Measurements from ENCODE around the gene NOP53. TPM values are rescaled to one million over a fixed set of nuclear protein-coding genes. Genes with fewer than 3 reads are reported as not detected.

Gene NOP53
- total RNA-seq, 1 experiment from 2014 or later: 146 TPM

DNA sequence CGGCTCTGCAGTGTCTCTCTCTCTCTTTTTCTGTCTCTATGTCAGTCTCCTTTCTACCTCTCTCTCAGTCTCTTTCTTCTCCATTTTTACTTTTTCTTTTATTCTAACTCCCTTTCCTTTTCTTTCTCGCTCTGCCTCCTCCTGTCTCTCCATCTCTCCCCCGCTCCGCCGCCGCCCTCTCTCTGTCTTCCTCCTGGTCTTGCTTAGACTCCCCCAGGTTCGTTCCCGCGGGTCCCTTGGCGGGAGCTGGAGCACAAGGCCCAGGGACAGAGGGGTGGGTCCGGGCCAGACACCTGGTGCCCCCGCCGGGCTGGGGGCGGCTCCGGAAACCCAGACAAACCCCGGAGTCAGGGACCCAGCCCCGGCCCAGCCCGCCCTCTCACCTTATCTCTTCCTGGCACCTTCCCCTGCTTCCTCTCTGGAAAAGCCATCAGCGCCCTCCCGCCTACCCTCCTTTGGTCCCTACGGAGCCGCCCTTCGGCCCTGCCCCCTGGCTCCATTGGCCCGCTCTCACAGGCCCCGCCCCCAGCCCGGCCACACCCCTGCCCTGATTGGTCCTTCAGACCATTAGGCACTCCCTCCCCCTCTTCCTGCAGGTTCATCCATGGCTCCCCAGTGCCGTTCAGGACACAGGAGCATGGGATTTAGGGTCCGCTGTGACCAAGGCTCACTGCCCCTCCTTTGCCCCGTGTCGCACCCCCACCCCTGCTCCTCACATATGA lies 15.4 kb upstream of the NOP53 start:
- intact Hi-C loops (cut with micrococcal nuclease; ENCODE audit: unreplicated experiment): no loop called here
- peak; percentile 45 for DNase-seq (ENCODE audit: low spot score)
- H3K27ac ChIP-seq (ENCODE audit: low read depth, low read length, poor library complexity, severe bottlenecking): no peak overlapping the region
- no peak for TF ChIP-seq EZH2 (IDR thresholded peaks at IDR 0.05; ENCODE audit: borderline replicate concordance, low read depth, low read length, poor library complexity, severe bottlenecking)
- TF ChIP-seq, protein P1, sequence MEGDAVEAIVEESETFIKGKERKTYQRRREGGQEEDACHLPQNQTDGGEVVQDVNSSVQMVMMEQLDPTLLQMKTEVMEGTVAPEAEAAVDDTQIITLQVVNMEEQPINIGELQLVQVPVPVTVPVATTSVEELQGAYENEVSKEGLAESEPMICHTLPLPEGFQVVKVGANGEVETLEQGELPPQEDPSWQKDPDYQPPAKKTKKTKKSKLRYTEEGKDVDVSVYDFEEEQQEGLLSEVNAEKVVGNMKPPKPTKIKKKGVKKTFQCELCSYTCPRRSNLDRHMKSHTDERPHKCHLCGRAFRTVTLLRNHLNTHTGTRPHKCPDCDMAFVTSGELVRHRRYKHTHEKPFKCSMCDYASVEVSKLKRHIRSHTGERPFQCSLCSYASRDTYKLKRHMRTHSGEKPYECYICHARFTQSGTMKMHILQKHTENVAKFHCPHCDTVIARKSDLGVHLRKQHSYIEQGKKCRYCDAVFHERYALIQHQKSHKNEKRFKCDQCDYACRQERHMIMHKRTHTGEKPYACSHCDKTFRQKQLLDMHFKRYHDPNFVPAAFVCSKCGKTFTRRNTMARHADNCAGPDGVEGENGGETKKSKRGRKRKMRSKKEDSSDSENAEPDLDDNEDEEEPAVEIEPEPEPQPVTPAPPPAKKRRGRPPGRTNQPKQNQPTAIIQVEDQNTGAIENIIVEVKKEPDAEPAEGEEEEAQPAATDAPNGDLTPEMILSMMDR (conservative IDR thresholded peaks at IDR 0.05; ENCODE audit: low read depth, low read length): no peak
- no TSS peak for BruUV-seq (replicated peaks)
- ChIA-PET CTCF (no interaction called here), POLR2A (ENCODE audit: low non-redundant PET) (no interaction called here)
- H3K9me3 ChIP-seq (ENCODE audit: low read depth, low read length, poor library complexity, severe bottlenecking): no peaks in the 10 kb centered on the region
- H3K27me3 ChIP-seq (replicated peaks; ENCODE audit: insufficient read depth, low read depth, low read length, poor library complexity): no peaks in the 10 kb centered on the region
- peaks cover 9% of the 10 kb centered on the region for H3K4me1 ChIP-seq (ENCODE audit: insufficient read depth, low read length, poor library complexity, severe bottlenecking)
- no peak overlapping the region for H3K4me3 ChIP-seq (ENCODE audit: low read depth, low read length, poor library complexity, severe bottlenecking)
- no peaks in the 10 kb centered on the region for H3K36me3 ChIP-seq (ENCODE audit: insufficient read depth, low read length, poor library complexity, severe bottlenecking)

DNA sequence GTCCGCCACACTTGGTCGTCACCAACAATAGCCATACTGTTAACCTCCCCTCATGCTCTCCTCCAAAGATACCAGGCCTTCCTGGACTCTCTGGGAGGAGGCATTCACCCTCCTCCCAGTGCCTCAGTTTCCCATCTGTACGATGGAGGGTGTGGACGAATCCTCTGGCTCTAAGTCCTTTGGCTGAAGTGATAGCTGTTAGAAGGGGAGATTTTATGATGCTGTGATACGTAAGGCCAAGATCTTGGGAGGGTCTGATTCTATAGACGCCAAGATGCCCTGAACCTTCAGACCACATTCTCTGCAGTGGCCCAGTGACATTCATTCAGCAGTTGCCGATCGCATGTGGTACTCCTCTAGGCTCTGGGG lies 14.8 kb upstream of the NOP53 start:
- Histone ChIP-seq H3K4me1 (ENCODE audit: insufficient read depth, low read length, poor library complexity, severe bottlenecking) (peaks cover 9% of the 10 kb centered on the region), H3K27me3 (replicated peaks; ENCODE audit: insufficient read depth, low read depth, low read length, poor library complexity) (no peaks in the 10 kb centered on the region), H3K36me3 (ENCODE audit: insufficient read depth, low read length, poor library complexity, severe bottlenecking) (no peaks in the 10 kb centered on the region), H3K4me3 (ENCODE audit: low read depth, low read length, poor library complexity, severe bottlenecking) (no peak overlapping the region), H3K27ac (ENCODE audit: low read depth, low read length, poor library complexity, severe bottlenecking) (no peak overlapping the region), H3K9me3 (ENCODE audit: low read depth, low read length, poor library complexity, severe bottlenecking) (no peaks in the 10 kb centered on the region)
- BruUV-seq (replicated peaks): no TSS peak
- TF ChIP-seq EZH2 (IDR thresholded peaks at IDR 0.05; ENCODE audit: borderline replicate concordance, low read depth, low read length, poor library complexity, severe bottlenecking): no peak
- TF ChIP-seq, protein P1 (conservative IDR thresholded peaks at IDR 0.05; ENCODE audit: low read depth, low read length): no peak
- intact Hi-C loops (cut with micrococcal nuclease; ENCODE audit: unreplicated experiment): no loop called here
- DNase-seq (ENCODE audit: low spot score): no peak
- ChIA-PET CTCF (no interaction called here), POLR2A (ENCODE audit: low non-redundant PET) (no interaction called here)

DNA sequence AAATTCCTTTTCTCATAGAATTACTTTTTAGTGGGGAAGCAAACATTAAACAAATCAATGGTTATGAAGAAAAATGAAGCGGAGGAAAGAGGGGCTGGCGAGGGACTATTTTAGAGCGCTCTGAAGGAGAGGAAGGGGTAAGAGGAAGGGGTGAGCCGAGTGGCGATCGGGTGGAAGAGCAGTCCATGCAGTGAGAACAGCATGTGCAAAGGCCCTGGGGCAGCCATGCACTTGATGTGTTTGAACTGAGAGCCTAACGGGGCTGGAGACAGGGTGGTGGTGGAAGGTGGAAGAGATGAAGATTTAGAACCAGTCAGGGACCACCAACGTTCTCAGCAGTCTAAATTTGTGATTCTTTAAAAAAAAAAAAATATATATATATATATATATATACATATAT lies 14.4 kb upstream of the NOP53 start:
- Histone ChIP-seq H3K4me3 (ENCODE audit: low read depth, low read length, poor library complexity, severe bottlenecking) (no peak overlapping the region), H3K27ac (ENCODE audit: low read depth, low read length, poor library complexity, severe bottlenecking) (no peak overlapping the region), H3K4me1 (ENCODE audit: insufficient read depth, low read length, poor library complexity, severe bottlenecking) (peaks cover 9% of the 10 kb centered on the region), H3K27me3 (replicated peaks; ENCODE audit: insufficient read depth, low read depth, low read length, poor library complexity) (no peaks in the 10 kb centered on the region), H3K36me3 (ENCODE audit: insufficient read depth, low read length, poor library complexity, severe bottlenecking) (no peaks in the 10 kb centered on the region), H3K9me3 (ENCODE audit: low read depth, low read length, poor library complexity, severe bottlenecking) (no peaks in the 10 kb centered on the region)
- intact Hi-C loops (cut with micrococcal nuclease; ENCODE audit: unreplicated experiment): no loop called here
- ChIA-PET CTCF (no interaction called here), POLR2A (ENCODE audit: low non-redundant PET) (no interaction called here)
- no TSS peak for BruUV-seq (replicated peaks)
- TF ChIP-seq, protein P1 (conservative IDR thresholded peaks at IDR 0.05; ENCODE audit: low read depth, low read length): no peak
- TF ChIP-seq EZH2 (IDR thresholded peaks at IDR 0.05; ENCODE audit: borderline replicate concordance, low read depth, low read length, poor library complexity, severe bottlenecking): no peak
- no peak for DNase-seq (ENCODE audit: low spot score)
